Liver (tissue), 3 donors: Measurements from ENCODE around the gene MEDAG.

Experiments used
- CTCF ChIP-seq: fragments of 150-350 bp; IDR thresholded peaks from 2 replicates; pipeline ENCODE4 v1.5.1; 2017; ENCODE audit warnings: improper control_type of control experiment, low read depth, low read length; ENCODE audit not compliant: missing input control
- EGR1 ChIP-seq, 2 donors: IDR thresholded peaks; 2 replicates each; pipeline ENCODE4 v1.6.1; 2016 to 2018; ENCODE audit warnings: antibody characterized with exemption in 2 of 2, low read depth in 2 of 2
- MAX ChIP-seq: IDR thresholded peaks from 2 replicates; pipeline ENCODE4 v1.6.1; 2016; ENCODE audit warnings: antibody characterized with exemption
- RXRA ChIP-seq, 2 donors: IDR thresholded peaks; 2 replicates each; pipeline ENCODE4 v1.6.1; 2017 to 2018; ENCODE audit warnings: antibody characterized with exemption in 2 of 2, mild to moderate bottlenecking in 1 of 2
- donor health status: healthy.
- donor health status: healthy.

GRCh38 chr13:30882996-30883766 lies 22.9 kb upstream of the MEDAG start:
- no peak for TF ChIP-seq MAX
- no peak for TF ChIP-seq CTCF
- TF ChIP-seq EGR1 (IDR thresholded peaks at IDR 0.05; ENCODE audit: low read depth in 2 of 2), result no peak
- no peak for TF ChIP-seq RXRA (IDR thresholded peaks at IDR 0.05)
